Activated B cell treated with CpG ODN at 0.5 μM for 24 hours (primary cell): ENCODE data around the gene PPT1. TPM values are rescaled to one million over a fixed set of nuclear protein-coding genes. Genes with fewer than 3 reads are reported as not detected.

Experiments used
- ATAC-seq: fragments of 200-7000 bp; cut with Tn5 transposase; one replicate; pipeline ENCODE4 v1.10.0; 2021; ENCODE audit warnings: low read depth, mild to moderate bottlenecking, moderate library complexity
- CTCF ChIA-PET: fragments of 350-600 bp; sonication (Branson Sonifier 250); formaldehyde crosslinking; loops from one replicate; lab custom pipeline; 2021; ENCODE audit warnings: antibody characterized with exemption; lab: Charles Lee
- POLR2A ChIA-PET: fragments of 350-600 bp; sonication (Branson Sonifier 250); formaldehyde crosslinking; loops from one replicate; lab custom pipeline; 2021; ENCODE audit warnings: antibody characterized with exemption; lab: Charles Lee
- DNase-seq: peaks from one replicate; pipeline ENCODE4 v3.0.0; 2022
- H3K27ac Mint-ChIP-seq: one replicate; pipeline ENCODE4 v1.8.0; 2020; ENCODE audit warnings: mixed read lengths
- H3K27me3 Mint-ChIP-seq: one replicate; pipeline ENCODE4 v1.8.0; 2021; ENCODE audit warnings: mixed read lengths
- H3K36me3 Mint-ChIP-seq: one replicate; pipeline ENCODE4 v1.8.0; 2021; ENCODE audit warnings: low read depth, mixed read lengths
- H3K4me1 Mint-ChIP-seq: one replicate; pipeline ENCODE4 v1.8.0; 2021; ENCODE audit warnings: mixed read lengths
- H3K4me3 Mint-ChIP-seq: one replicate; pipeline ENCODE4 v1.8.0; 2020; ENCODE audit warnings: mild to moderate bottlenecking, mixed read lengths
- H3K9me3 Mint-ChIP-seq: one replicate; pipeline ENCODE4 v1.8.0; 2020; ENCODE audit warnings: mixed read lengths
- CTCF ChIP-seq: fragments of 200-600 bp; IDR thresholded peaks from one replicate; pipeline ENCODE4 v1.8.0; 2022; ENCODE audit warnings: antibody characterized with exemption, mild to moderate bottlenecking
- intact Hi-C: fragments of 100-400 bp; cut with micrococcal nuclease; formaldehyde crosslinking; loops from one replicate; pipeline ENCODE4 v1.15.1; 2024
- total RNA-seq: library from RNA; stranded (reverse); gene quantifications from 2 replicates; pipeline ENCODE4 v1.2.3, GENCODE V29; 2022

Gene PPT1
- total RNA-seq, 1 donor from 2014 or later: 41.8 TPM

GRCh38 chr1:40064797-40065499 is 32.1 kb downstream of the PPT1 start:
- intact Hi-C loops: loop anchor here (1.0 kb wide), 2 partner anchors 13 to 26 kb away; no protein-coding TSS in a partner anchor
- H3K4me1 Mint-ChIP-seq: peaks cover 70% of the 10 kb centered on the region
- TF ChIP-seq CTCF: no peak
- H3K9me3 Mint-ChIP-seq: no peaks in the 10 kb centered on the region
- peak overlapping the region; percentile 91 for H3K27ac Mint-ChIP-seq
- POLR2A ChIA-PET: interaction anchor here (0.9 to 5.0 kb wide), 9 partner anchors 9 to 627 kb away, joined by 3 to 90 read pairs (median 5); partner anchors contain the start of genes CAP1, MFSD2A, NFYC and ZFP69B
- peaks cover 86% of the 10 kb centered on the region for H3K36me3 Mint-ChIP-seq
- no peak for DNase-seq
- H3K27me3 Mint-ChIP-seq: no peaks in the 10 kb centered on the region
- peak; percentile 91 for ATAC-seq
- CTCF ChIA-PET: interaction anchor here (0.9 to 1.7 kb wide), 4 partner anchors 14 to 33 kb away, joined by 3 to 11 read pairs (median 5); no protein-coding TSS in a partner anchor
- H3K4me3 Mint-ChIP-seq: peak overlapping the region; percentile 55

- DNase-seq: no peak
- intact Hi-C loops: no loop called here
- H3K36me3 Mint-ChIP-seq: peaks cover 75% of the 10 kb centered on the region
- H3K27ac Mint-ChIP-seq: peak overlapping the region; percentile 72
- no peak overlapping the region for H3K4me3 Mint-ChIP-seq
- H3K9me3 Mint-ChIP-seq: no peaks in the 10 kb centered on the region
- no peaks in the 10 kb centered on the region for H3K27me3 Mint-ChIP-seq
- TF ChIP-seq CTCF: no peak
- CTCF ChIA-PET: interaction anchor here (1.0 to 2.9 kb wide), 4 partner anchors 11 to 28 kb away, joined by 3 to 12 read pairs (median 4); no protein-coding TSS in a partner anchor
- POLR2A ChIA-PET: interaction anchor here (0.7 to 2.6 kb wide), 5 partner anchors 15 to 105 kb away, joined by 3 to 27 read pairs (median 3); partner anchors contain the start of genes CAP1 and MFSD2A
- ATAC-seq: no peak
- peaks cover 95% of the 10 kb centered on the region for H3K4me1 Mint-ChIP-seq
Measured at GRCh38 chr1:40059960-40060750, 36.9 kb downstream of the PPT1 start.

GRCh38 chr1:40059338-40059959 is 37.6 kb downstream of the PPT1 start:
- Mint-ChIP-seq H3K27me3 (no peaks in the 10 kb centered on the region), H3K4me3 (peak overlapping the region; percentile 59)

More at GRCh38 chr1:40059338-40059959, 37.6 kb downstream of the PPT1 start:
- H3K4me1 Mint-ChIP-seq: peaks cover 95% of the 10 kb centered on the region
- TF ChIP-seq CTCF: no peak
- ChIA-PET CTCF (interaction anchor here (1.0 to 2.9 kb wide), 3 partner anchors 17 to 27 kb away, joined by 3 to 12 read pairs (median 4); no protein-coding TSS in a partner anchor), POLR2A (interaction anchor here (0.7 to 2.6 kb wide), 5 partner anchors 14 to 335 kb away, joined by 3 to 27 read pairs (median 3); partner anchors contain the start of gene CAP1)
- H3K9me3 Mint-ChIP-seq: no peaks in the 10 kb centered on the region
- H3K27ac Mint-ChIP-seq: peak overlapping the region; percentile 72
- intact Hi-C loops: no loop called here
- no peak for DNase-seq
- ATAC-seq: peak; percentile 61
- peaks cover 75% of the 10 kb centered on the region for H3K36me3 Mint-ChIP-seq
